ENCODE results near the gene FEV.

The FEV gene

GRCh38 chr2:219017201-219017931, 32.4 kb upstream of the FEV start:
- Histone ChIP-seq H2BK12ac (ENCODE audit: low read length) (no peak overlapping the region), H3K18ac (ENCODE audit: low read length) (no peak overlapping the region), H3K14ac (ENCODE audit: low read length) (no peak overlapping the region), H3K27ac (replicated peaks; ENCODE audit: low read length) (no peak overlapping the region), H2BK15ac (ENCODE audit: low read length) (no peak overlapping the region), H3K4me3 (ENCODE audit: low read length in 2 of 2) (no peak overlapping the region), H3K4me2 (ENCODE audit: insufficient read depth, low read length, poor library complexity, severe bottlenecking) (no peak overlapping the region), H4K91ac (ENCODE audit: low read depth, low read length, poor library complexity) (no peak overlapping the region), H2BK5ac (ENCODE audit: low read length) (no peak overlapping the region), H3K36me3 (replicated peaks in 1 of 2; ENCODE audit: control insufficient read depth in 2 of 2, insufficient read depth in 2 of 2, low read length in 2 of 2) (no peaks in the 10 kb centered on the region), H2AFZ (ENCODE audit: low read length) (no peak overlapping the region), H3K9me3 (replicated peaks in 1 of 2; ENCODE audit: control insufficient read depth in 2 of 2, insufficient read depth in 1 of 2, low read depth in 1 of 2, low read length in 2 of 2) (peaks cover 0 to 2% of the 10 kb centered on the region in 2 donors), H3K4me1 (ENCODE audit: control insufficient read depth in 2 of 2, insufficient read depth in 1 of 2, low read depth in 1 of 2, low read length in 2 of 2) (peaks cover 0 to 2% of the 10 kb centered on the region in 2 donors), H4K8ac (ENCODE audit: low read depth, low read length) (no peak overlapping the region), H3K79me1 (ENCODE audit: low read depth, low read length) (no peaks in the 10 kb centered on the region), H2BK120ac (ENCODE audit: low read depth, low read length) (no peak overlapping the region), H3K4ac (ENCODE audit: low read length) (no peak overlapping the region), H3K23ac (ENCODE audit: low read depth, low read length, poor library complexity) (no peak overlapping the region), H2AK5ac (ENCODE audit: low read depth, low read length) (no peak overlapping the region), H3K9ac (ENCODE audit: low read depth, low read length, poor library complexity) (no peak overlapping the region), H3K27me3 (ENCODE audit: control insufficient read depth in 3 of 3, insufficient read depth in 3 of 3, low read depth in 1 of 3, low read length in 3 of 3) (peaks cover 0 to 71% (median 9%) of the 10 kb centered on the region in 3 experiments)
- no CpG with 5 or more reads among the region's 14 CpGs for WGBS, 2 donors (ENCODE audit: extremely low coverage in 2 of 2, insufficient read length in 2 of 2, insufficient replicate concordance in 1 of 2)
- DNase-seq (ENCODE audit: low spot score) = no peak

DNA sequence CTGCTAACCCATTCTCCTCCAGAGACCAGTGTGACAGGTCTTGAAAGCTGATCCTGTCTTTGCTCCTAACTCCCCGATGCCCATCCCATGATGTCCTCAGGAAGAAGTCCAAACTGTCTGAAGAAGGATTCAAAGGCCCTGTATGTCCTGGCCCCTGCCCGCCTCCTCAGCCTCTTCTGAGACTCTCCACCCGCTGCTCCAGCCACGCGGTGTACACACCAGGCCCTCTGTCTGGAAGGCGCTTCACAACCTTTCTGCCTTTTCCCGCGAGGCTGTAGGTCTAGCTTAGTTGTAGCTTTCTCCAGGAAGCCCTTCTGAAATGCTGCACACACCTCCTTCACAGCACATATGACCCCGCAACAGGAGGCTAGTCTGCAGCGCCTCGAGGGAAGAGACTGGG, 31.7 kb upstream of the FEV start:
- H3K9me3 ChIP-seq (replicated peaks in 1 of 2; ENCODE audit: control insufficient read depth in 2 of 2, insufficient read depth in 1 of 2, low read depth in 1 of 2, low read length in 2 of 2) = peaks cover 0 to 2% of the 10 kb centered on the region in 2 donors
- H3K79me1 ChIP-seq (ENCODE audit: low read depth, low read length) = no peaks in the 10 kb centered on the region
- peak overlapping the region; percentile 26 for H3K23ac ChIP-seq (ENCODE audit: low read depth, low read length, poor library complexity)
- H2BK12ac ChIP-seq (ENCODE audit: low read length) = no peak overlapping the region
- no peak overlapping the region for H2BK120ac ChIP-seq (ENCODE audit: low read depth, low read length)
- no peak overlapping the region for H3K9ac ChIP-seq (ENCODE audit: low read depth, low read length, poor library complexity)
- H3K27ac ChIP-seq (replicated peaks; ENCODE audit: low read length) = no peak overlapping the region
- no peaks in the 10 kb centered on the region for H3K36me3 ChIP-seq (replicated peaks in 1 of 2; ENCODE audit: control insufficient read depth in 2 of 2, insufficient read depth in 2 of 2, low read length in 2 of 2)
- no peak overlapping the region for H2BK5ac ChIP-seq (ENCODE audit: low read length)
- H3K27me3 ChIP-seq (ENCODE audit: control insufficient read depth in 3 of 3, insufficient read depth in 3 of 3, low read depth in 1 of 3, low read length in 3 of 3) = peaks cover 0 to 68% (median 9%) of the 10 kb centered on the region in 3 experiments
- no peak overlapping the region for H3K4ac ChIP-seq (ENCODE audit: low read length)
- WGBS, 2 donors (ENCODE audit: extremely low coverage in 2 of 2, insufficient read length in 2 of 2, insufficient replicate concordance in 1 of 2) = no CpG with 5 or more reads among the region's 11 CpGs
- H3K18ac ChIP-seq (ENCODE audit: low read length) = no peak overlapping the region
- no peak overlapping the region for H4K91ac ChIP-seq (ENCODE audit: low read depth, low read length, poor library complexity)
- H2BK15ac ChIP-seq (ENCODE audit: low read length) = no peak overlapping the region
- no peak overlapping the region for H3K4me3 ChIP-seq (ENCODE audit: low read length in 2 of 2)
- DNase-seq (ENCODE audit: low spot score) = no peak
- no peak overlapping the region for H3K4me2 ChIP-seq (ENCODE audit: insufficient read depth, low read length, poor library complexity, severe bottlenecking)
- no peak overlapping the region for H2AK5ac ChIP-seq (ENCODE audit: low read depth, low read length)
- H3K4me1 ChIP-seq (ENCODE audit: control insufficient read depth in 2 of 2, insufficient read depth in 1 of 2, low read depth in 1 of 2, low read length in 2 of 2) = peaks cover 0 to 2% of the 10 kb centered on the region in 2 donors
- no peak overlapping the region for H4K8ac ChIP-seq (ENCODE audit: low read depth, low read length)
- H3K14ac ChIP-seq (ENCODE audit: low read length) = peak overlapping the region; percentile 77
- no peak overlapping the region for H2AFZ ChIP-seq (ENCODE audit: low read length)

DNA sequence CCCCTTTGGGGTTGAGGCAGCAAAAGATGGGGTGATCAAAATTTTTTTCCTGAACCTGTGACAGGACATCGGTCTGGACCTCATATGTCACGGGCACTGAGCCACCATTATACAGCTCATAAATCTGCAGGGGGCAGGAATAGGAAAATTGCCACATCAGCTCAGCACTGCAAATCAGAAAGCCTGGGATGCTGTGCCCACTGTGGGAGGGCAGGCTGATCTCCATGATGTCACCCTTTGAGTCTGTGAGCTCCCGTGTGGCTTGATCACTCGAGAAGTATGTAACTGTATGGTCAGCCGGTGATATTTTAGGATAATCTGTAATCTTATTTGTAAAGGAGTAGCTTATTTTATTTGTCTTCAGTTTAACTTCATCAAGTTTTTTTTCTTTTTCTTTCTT, 25.9 kb upstream of the FEV start:
- Histone ChIP-seq H2AK5ac (ENCODE audit: low read depth, low read length) (no peak overlapping the region), H4K91ac (ENCODE audit: low read depth, low read length, poor library complexity) (no peak overlapping the region), H3K79me1 (ENCODE audit: low read depth, low read length) (no peaks in the 10 kb centered on the region), H3K36me3 (replicated peaks in 1 of 2; ENCODE audit: control insufficient read depth in 2 of 2, insufficient read depth in 2 of 2, low read length in 2 of 2) (no peaks in the 10 kb centered on the region), H3K9me3 (replicated peaks in 1 of 2; ENCODE audit: control insufficient read depth in 2 of 2, insufficient read depth in 1 of 2, low read depth in 1 of 2, low read length in 2 of 2) (peaks cover 0 to 2% of the 10 kb centered on the region in 2 donors), H2BK12ac (ENCODE audit: low read length) (no peak overlapping the region), H4K8ac (ENCODE audit: low read depth, low read length) (no peak overlapping the region), H2BK15ac (ENCODE audit: low read length) (no peak overlapping the region), H3K4ac (ENCODE audit: low read length) (no peak overlapping the region), H3K9ac (ENCODE audit: low read depth, low read length, poor library complexity) (no peak overlapping the region), H3K4me3 (ENCODE audit: low read length in 2 of 2) (no peak overlapping the region), H3K4me1 (ENCODE audit: control insufficient read depth in 2 of 2, insufficient read depth in 1 of 2, low read depth in 1 of 2, low read length in 2 of 2) (peaks cover 0 to 2% of the 10 kb centered on the region in 2 donors), H3K27me3 (ENCODE audit: control insufficient read depth in 3 of 3, insufficient read depth in 3 of 3, low read depth in 1 of 3, low read length in 3 of 3) (peaks cover 0 to 31% (median 11%) of the 10 kb centered on the region in 3 experiments), H3K4me2 (ENCODE audit: insufficient read depth, low read length, poor library complexity, severe bottlenecking) (no peak overlapping the region), H3K14ac (ENCODE audit: low read length) (peak overlapping the region; percentile 14), H2BK120ac (ENCODE audit: low read depth, low read length) (no peak overlapping the region), H3K27ac (replicated peaks; ENCODE audit: low read length) (no peak overlapping the region), H3K18ac (ENCODE audit: low read length) (no peak overlapping the region), H3K23ac (ENCODE audit: low read depth, low read length, poor library complexity) (peak overlapping the region; percentile 75), H2BK5ac (ENCODE audit: low read length) (no peak overlapping the region), H2AFZ (ENCODE audit: low read length) (no peak overlapping the region)
- DNase-seq (ENCODE audit: low spot score) = no peak
- no CpG with 5 or more reads among the region's 5 CpGs for WGBS, 2 donors (ENCODE audit: extremely low coverage in 2 of 2, insufficient read length in 2 of 2, insufficient replicate concordance in 1 of 2)

- Histone ChIP-seq H2AFZ (ENCODE audit: low read length) (no peak overlapping the region), H2AK5ac (ENCODE audit: low read depth, low read length) (no peak overlapping the region), H4K8ac (ENCODE audit: low read depth, low read length) (no peak overlapping the region), H3K14ac (ENCODE audit: low read length) (peak overlapping the region; percentile 14), H3K4me2 (ENCODE audit: insufficient read depth, low read length, poor library complexity, severe bottlenecking) (no peak overlapping the region), H3K27me3 (ENCODE audit: control insufficient read depth in 3 of 3, insufficient read depth in 3 of 3, low read depth in 1 of 3, low read length in 3 of 3) (peaks cover 0 to 31% (median 17%) of the 10 kb centered on the region in 3 experiments), H3K18ac (ENCODE audit: low read length) (peak overlapping the region; percentile 72), H3K23ac (ENCODE audit: low read depth, low read length, poor library complexity) (peak overlapping the region; percentile 75), H3K4ac (ENCODE audit: low read length) (no peak overlapping the region), H2BK120ac (ENCODE audit: low read depth, low read length) (no peak overlapping the region), H4K91ac (ENCODE audit: low read depth, low read length, poor library complexity) (no peak overlapping the region), H2BK12ac (ENCODE audit: low read length) (no peak overlapping the region), H3K36me3 (replicated peaks in 1 of 2; ENCODE audit: control insufficient read depth in 2 of 2, insufficient read depth in 2 of 2, low read length in 2 of 2) (no peaks in the 10 kb centered on the region), H3K9ac (ENCODE audit: low read depth, low read length, poor library complexity) (no peak overlapping the region), H3K79me1 (ENCODE audit: low read depth, low read length) (no peaks in the 10 kb centered on the region), H3K4me1 (ENCODE audit: control insufficient read depth in 2 of 2, insufficient read depth in 1 of 2, low read depth in 1 of 2, low read length in 2 of 2) (peaks cover 0 to 2% of the 10 kb centered on the region in 2 donors), H2BK15ac (ENCODE audit: low read length) (no peak overlapping the region), H3K27ac (replicated peaks; ENCODE audit: low read length) (no peak overlapping the region), H3K4me3 (ENCODE audit: low read length in 2 of 2) (no peak overlapping the region), H3K9me3 (replicated peaks in 1 of 2; ENCODE audit: control insufficient read depth in 2 of 2, insufficient read depth in 1 of 2, low read depth in 1 of 2, low read length in 2 of 2) (peaks cover 0 to 2% of the 10 kb centered on the region in 2 donors), H2BK5ac (ENCODE audit: low read length) (no peak overlapping the region)
- WGBS, 2 donors (ENCODE audit: extremely low coverage in 2 of 2, insufficient read length in 2 of 2, insufficient replicate concordance in 1 of 2) = no CpG with 5 or more reads among the region's 6 CpGs
- DNase-seq (ENCODE audit: low spot score) = no peak
Measured at GRCh38 chr2:219010162-219010756, 25.3 kb upstream of the FEV start.

Data from neuronal stem cell (in vitro differentiated cells).